GM18520 (cell line): Measurements from ENCODE around the gene IFNLR1.
"Not testable (repeated sequence)": the region's sequence is repeated elsewhere in the genome, so short reads cannot be mapped to it uniquely, and the experiment has no call there.

Experiments used
- ATAC-seq: cut with Tn5 transposase; IDR thresholded peaks from one replicate; pipeline ENCODE4 v1.9.1; 2021; ENCODE audit not compliant: unreplicated experiment

Gene IFNLR1

GRCh38 chr1:24186993-24187790 is at the start of gene IFNLR1:
Gene IFNLR1, minus strand, starts transcription at chr1:24187289. Its CDS starts 41 bp downstream, at chr1:24187248.
- ATAC-seq = no peak

GRCh38 chr1:24235921-24236788 is 49.1 kb upstream of the IFNLR1 start:
- no peak for ATAC-seq

- ATAC-seq = no peak
Measured at GRCh38 chr1:24233684-24234600, 46.9 kb upstream of the IFNLR1 start.

DNA sequence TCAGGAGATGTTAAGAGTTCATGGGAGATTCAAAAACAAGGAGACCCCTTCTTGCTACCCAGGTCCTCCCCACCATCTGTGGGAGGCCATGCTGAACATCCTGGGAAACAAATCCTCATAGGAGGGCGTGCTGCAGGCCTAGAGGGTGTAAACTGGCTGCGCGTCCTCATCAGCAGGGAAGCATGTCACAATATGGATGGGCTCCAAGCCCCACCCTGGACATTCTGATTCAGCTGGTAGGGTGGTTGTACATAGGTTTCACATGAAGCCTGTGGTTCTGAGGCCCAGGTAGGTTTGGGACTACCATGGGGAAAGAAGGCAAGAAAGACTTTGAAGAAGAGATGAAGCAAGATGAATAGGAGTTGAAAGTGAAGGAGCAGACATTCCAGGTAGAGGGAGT is 44.6 kb upstream of the IFNLR1 start:
- ATAC-seq = no peak

DNA sequence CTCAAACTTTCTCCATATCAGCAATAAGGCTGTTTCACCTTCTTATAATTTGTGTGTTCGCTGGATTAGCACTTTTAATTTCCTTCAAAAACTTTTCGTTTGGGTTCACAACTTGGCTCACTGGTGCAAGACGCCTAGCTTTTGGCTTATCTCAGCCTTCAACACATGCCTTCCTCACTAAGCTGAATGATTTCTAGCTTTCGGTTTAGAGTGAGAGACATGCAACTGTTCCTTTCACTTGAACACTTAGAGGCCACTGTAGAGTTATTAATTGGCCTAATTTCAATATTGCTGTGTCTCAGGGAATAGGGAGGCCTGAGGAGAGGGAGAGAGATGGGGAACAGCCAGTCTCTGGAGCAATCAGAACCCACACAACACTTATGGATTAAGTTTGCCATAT is 41.2 kb upstream of the IFNLR1 start:
- no peak for ATAC-seq

GRCh38 chr1:24226749-24227148 is 39.7 kb upstream of the IFNLR1 start:
- no peak for ATAC-seq

DNA sequence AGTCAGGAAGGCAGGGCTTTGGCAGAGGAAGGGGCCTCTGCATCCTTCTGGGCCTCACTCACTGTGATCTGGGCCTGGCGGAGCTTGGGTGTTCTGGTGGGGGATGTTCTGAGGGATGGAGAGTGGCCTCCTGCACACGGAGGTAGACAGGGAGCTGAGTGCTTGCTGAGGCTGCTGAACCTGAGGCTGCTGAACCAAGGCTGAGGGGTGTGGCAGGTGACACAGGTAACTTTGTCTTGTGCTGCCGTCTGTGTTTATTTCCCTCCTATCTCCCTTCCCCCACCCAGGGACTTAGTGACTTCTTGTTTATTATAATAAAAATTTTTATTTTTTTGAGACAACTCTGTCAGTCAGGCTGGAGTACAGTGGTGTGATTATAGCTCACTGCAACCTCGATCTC is 37.7 kb upstream of the IFNLR1 start:
- ATAC-seq = no peak

- ATAC-seq = no peak
Measured at GRCh38 chr1:24224086-24224485, 37.0 kb upstream of the IFNLR1 start.

- no peak for ATAC-seq
Measured at GRCh38 chr1:24222793-24223192, 35.7 kb upstream of the IFNLR1 start.

DNA sequence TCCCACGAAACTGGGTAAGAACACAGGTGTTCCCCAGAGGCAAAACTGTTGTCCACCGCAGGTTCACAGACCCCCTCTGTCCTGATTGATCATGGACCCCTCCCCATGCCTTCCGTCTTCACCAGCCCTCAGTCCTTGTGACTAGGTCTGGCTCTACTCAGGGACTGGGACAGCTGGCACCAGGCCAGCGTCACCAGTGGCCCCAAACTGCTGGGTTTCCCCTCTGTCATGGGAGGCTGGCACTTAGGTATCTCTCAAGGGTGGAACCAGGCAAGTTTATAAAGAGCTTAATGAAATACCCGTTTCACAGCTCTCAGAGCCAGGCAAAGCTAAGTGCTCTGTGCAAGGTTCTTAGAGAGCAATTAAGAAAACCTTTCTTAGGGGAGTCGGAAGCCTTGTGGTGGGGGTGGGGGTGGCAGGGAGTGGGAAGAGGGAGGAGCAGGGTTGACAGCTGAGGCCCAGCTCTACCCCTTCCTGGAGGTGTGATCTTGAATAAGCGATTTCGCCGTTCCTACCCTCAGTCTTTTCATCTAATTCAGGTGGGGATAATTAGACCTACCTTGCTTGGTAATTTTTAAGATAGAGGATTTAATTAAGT is 35.0 kb upstream of the IFNLR1 start:
- ATAC-seq = no peak

GRCh38 chr1:24221246-24221645 is 34.2 kb upstream of the IFNLR1 start:
- ATAC-seq = no peak

- ATAC-seq = no peak
Measured at GRCh38 chr1:24216276-24217074, 29.4 kb upstream of the IFNLR1 start.

DNA sequence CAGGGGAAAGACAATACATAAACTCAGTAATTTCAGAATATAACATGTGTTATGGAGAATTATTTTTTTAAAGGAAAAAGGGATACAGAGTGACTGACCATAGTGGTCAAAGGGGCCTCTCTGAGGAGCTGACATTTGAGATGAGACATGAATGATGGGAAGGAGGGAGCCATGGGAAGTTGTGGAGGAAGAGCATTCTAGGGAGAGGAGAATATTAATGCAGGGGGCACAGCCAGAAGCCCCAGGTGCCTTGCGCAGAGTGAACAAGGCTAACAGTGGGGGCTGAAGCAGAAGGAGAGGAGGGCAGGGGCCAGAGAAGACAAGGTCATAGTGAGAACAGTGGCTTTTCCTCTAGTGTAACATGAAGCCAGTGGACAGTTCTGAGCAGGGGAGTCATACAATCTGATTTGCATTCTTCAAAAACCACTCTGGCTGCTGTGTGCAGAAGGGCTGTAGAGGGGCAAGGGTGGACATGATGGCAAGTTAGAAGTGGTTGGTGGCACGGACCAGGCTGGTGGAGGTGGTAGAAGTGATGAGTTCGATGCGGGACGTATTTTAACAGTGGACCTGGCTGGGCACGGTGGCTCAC is 28.2 kb upstream of the IFNLR1 start:
- ATAC-seq = no peak

DNA sequence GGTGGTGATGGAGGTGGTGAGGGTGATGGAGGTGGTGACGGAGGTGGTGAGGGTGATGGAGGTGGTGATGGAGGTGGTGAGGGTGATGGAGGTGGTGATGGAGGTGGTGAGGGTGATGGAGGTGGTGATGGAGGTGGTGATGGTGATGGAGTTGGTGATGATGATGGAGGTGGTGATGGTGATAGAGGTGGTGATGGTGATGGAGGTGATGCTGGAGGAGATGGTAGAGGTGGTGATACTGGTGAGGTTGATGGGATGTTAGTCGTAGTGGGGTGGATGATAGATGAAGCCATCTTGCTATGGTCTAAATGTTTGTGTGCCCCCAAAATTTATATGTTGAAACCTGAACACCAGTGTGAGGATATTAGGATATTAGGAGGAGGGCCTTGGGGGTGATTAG is 25.3 kb upstream of the IFNLR1 start:
- ATAC-seq = no peak

- no peak for ATAC-seq
Measured at GRCh38 chr1:24210195-24210627, 23.1 kb upstream of the IFNLR1 start.

GRCh38 chr1:24209097-24209496 is 22.0 kb upstream of the IFNLR1 start:
- ATAC-seq = no peak

DNA sequence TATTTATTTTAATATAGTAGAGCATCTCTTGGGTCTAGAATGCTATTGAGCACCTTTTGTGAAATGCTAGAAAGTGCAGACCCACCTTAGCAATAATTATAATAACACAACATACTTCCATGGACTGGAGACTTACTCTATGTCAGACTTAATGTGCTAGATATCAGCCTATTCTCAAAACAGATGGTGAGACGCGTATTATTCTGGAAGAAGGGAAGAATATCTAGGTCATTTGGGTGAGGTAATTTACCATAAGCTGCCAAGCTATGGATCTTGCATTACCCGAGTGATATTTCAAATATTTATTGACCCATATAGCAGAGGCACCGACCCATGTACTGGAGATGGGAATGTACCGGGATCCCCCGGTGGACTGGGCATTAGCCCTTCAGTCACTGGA is 20.6 kb upstream of the IFNLR1 start:
- no peak for ATAC-seq

DNA sequence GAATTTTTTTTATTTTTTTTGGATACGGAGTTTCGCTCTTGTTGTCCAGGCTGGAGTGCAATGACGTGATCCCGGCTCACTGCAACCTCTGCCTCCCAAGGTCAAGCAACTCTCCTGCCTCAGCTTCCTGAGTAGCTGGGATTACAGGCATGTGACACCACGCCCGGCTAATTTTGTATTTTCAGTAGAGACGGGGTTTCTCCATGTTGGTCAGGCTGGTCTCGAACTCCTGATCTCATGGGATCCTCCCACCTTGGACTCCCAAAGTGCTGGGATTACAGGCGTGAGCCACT is 20.3 kb upstream of the IFNLR1 start:
- not testable (repeated sequence) for ATAC-seq

DNA sequence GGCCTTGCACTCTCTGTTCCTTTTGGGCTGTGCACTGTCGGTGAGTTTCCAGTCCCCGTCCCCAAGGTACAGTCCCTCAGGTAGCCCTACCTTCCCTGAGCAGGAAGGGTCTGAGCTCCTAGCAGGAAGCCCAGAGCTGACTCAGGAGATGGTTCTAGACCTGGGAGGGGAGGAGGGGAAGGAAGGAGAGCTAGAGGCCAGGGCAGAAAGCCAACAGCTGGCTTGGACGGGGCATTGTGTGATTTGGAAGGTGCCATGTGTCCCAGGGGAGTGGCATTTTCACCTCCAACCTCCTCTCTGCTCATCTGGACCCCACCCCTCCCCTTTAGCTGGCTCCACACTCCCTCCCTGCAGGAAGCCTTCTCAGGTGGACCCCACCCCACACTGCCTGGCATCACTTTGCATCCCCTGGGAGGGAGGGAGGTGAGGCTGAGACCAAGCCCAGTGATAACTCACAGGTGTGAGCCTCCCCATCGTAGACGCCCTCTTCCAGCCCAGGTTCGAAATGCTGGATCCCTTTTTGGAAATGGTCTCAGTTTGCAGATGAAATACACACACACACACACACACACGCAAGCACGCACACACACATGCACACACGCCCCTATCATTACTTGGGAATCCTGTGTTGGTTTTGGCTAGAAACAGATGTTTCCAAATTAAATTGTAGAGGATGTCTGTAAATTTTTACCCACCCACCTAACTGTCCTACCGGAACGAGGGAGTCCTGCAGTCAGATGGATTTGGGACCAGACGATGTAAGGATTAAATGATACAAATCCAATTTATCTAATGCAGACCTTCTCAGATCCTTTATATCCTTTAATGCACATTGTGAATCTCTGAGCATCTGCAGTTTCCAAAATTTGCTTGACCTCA is 19.7 kb upstream of the IFNLR1 start:
- ATAC-seq = no peak
